NCI-H748 treated with DMSO at 0.1 percent for 48 hours (cell line): Measurements from ENCODE around the gene PDGFA.

Source experiments
- DNase-seq: peaks from one replicate; lab custom pipeline; 2025; lab: John Stamatoyannopoulos, UW

The PDGFA gene

GRCh38 chr7:489876-490275 is 29.8 kb downstream of the PDGFA start:
- no peak for DNase-seq

DNA sequence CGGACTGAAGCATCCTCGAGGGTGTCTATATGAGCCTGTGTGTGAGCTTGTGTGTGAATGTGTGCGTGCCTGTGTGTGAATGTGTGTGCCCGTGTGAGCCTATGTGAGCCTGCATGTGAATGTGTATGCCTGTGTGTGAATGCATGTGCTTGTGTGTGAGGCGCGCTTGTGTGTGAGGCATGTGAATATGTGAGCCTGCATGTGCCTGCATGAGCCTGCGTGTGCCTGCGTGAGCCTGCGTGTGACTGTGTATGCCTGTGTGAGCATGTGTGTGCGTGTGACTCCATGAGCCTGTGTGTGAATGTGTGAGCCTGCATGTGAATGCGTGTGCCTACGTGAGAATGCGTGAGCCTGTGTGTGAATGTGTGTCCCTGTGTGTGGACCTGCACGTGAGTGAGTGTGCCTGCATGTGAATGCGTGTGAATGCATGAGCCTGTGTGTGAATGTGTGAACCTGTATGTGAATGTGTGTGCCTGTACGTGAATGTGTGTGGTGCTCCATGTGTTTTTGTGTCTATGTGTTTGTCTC is 33.4 kb downstream of the PDGFA start:
- no peak for DNase-seq

- no peak for DNase-seq
Observed at GRCh38 chr7:485188-486081, 34.2 kb downstream of the PDGFA start.

DNA sequence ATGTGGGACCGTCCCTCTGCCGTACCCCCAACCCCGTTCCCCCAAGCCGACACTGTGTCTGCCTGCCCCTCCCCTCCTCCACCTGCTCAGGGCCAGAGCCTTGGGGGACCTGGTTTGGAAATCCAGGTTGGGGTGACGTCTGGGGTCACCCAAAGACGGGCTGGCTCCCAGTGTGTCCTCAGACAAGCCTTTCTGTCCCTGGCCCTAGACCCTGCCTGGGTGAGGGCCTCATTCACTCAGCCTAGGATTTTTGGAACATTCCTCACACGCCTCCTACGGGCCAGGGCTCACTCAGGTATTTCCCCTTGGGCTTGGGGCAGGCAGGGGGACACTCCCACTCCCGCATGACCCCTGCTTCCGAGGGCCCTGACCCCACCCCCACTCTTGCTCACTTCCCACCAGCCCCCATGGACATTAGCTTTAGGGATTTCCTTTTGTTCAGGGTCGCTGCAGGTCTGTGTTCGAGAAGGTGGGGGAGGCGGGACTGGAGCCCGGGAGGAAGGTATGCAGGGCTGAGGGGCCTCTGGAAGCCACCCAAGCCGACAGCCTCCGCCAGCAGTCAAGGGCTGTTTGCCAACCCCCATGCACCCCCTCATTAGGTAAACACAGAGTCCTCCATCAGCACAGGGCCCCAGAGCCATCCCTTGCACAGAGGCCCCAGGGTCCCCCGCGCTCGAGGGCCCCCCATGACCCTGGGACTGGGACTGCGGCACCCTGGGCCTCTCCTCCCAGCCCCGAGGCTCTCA is 35.1 kb downstream of the PDGFA start:
- no peak for DNase-seq

DNA sequence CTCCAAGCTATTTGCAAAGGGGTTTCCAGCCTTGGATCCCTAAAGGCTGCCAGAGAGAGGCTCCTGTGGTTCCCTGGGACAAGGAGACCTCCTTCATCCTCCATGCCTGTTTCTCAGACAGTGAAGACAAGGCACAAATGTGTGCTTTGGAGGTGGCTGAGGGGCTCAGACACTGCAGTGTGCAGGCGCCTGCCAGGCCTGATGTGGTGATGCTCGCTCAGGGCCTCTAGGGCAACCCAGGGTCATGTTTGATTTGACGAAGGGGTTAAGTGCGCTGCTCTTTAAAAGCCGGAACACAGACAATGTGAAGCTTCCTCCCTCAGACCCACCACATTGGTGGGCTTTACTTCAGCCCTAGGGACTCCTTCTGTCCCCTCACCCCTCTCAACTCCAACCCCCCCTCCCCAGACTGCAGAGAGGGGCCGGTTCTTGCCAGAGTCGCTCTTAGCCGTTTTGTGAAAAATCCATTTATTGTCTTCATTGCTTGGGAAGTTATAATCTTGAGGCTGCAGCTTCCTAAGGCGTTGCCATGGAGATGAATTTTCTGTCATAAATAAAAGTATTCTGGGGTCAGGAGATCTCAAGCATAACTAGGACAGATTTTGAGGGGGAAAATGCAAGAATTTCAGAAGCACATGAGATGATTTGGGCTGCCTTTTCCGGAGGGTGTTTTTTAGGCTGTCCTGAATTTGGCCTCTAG is 35.8 kb downstream of the PDGFA start:
- no peak for DNase-seq

GRCh38 chr7:482521-483083 is 37.0 kb downstream of the PDGFA start:
- DNase-seq = no peak

DNA sequence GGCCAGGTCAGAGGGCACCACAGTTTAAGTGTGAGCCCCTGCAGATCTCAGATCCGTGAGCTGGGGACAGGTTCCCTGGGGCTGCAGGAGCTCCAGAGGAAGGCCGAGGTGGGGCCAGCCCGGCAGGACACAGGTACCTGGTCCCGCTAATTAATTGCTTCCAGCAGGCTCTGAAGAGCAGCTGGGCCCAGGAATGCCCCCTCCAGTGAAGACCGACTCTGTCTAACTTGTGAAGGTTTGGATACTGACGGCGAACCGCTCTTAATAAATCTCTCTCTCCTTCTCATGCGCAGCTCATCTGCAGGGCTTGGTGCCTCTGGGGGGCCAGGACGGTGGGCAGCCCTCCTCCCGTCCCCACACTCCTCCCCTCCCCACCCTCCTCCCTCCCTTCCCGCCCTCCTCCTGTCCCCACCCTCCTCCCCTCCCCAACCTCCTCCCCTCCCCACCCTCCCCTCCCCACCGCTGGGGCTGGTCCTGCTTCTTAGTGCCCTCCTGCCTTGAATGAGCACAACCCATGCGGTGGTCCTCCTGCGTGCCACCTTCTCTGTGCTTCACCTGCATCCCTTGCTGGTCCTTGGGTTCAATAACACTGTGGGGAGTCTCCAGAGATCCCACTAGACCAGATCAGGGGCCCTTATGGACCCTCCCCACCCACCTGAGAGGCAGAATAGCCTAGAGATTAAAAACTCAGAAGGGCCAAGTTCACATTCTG is 38.3 kb downstream of the PDGFA start:
- DNase-seq = no peak

GRCh38 chr7:480531-481218 is 39.0 kb downstream of the PDGFA start:
- DNase-seq = no peak

DNA sequence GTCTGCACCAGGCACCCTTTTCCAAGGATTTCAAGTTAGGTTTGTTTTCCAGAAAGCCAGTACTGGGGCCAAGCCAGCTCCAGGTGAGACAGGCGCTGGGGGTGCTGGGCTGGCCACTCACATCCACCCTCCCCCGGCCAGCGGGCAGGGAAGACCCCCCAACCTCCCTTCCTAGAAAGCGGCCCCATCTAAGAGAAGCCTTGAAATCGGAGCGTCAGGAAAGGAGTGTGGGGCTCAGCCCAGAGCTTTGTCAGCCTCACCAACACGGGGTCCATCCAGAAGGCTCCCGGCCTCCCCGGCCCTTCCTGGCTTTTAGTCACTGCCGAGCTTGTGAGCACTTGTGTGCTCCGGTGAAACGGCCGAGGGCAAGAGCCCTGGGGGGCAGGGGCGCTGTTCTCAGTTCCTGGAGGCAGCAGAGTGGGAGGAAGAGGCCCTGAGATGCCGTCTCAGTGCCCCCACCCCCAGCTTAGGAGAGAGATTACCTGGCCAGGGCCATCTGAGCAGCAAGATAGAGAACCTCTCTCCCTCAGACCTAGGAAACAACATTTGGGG is 39.6 kb downstream of the PDGFA start:
- no peak for DNase-seq

DNA sequence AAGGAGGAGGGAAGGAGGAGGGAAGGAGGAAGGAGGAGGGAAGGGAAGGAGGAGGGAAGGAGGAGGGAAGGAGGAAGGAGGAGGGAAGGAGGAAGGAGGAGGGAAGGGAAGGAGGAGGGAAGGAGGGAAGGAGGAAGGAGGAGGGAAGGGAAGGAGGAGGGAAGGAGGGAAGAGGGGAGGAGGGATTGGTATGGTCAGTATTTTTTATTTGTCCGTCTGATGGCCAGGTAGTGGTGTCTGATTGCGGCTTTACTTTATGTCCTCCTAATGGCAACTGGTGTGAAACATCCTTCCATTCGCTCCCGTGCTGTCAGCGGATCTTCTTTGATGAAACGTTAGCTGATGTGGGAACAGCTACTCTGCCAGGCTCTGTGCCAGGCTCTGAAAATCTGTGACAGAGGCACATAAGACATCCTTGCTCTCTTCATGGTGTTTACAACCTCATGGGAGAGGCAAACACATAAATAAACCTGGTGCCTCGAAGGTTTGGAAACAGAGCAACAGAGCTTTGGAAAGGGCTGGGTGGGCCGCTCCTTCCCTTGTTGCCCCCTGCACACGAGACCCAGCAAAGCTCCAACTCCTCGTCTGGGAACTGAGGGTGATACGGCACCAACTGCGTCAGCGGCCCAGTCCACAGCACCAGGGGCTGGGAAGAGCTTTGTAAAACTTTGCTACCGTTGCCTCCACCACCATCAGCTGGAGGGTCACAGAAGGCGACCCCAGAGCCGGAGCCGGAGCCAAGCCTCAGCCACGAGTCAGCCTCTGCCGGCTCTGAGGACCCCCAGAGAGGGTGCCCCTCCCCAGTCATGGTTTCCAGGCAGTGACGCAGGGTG is 40.3 kb downstream of the PDGFA start:
- DNase-seq = no peak

DNA sequence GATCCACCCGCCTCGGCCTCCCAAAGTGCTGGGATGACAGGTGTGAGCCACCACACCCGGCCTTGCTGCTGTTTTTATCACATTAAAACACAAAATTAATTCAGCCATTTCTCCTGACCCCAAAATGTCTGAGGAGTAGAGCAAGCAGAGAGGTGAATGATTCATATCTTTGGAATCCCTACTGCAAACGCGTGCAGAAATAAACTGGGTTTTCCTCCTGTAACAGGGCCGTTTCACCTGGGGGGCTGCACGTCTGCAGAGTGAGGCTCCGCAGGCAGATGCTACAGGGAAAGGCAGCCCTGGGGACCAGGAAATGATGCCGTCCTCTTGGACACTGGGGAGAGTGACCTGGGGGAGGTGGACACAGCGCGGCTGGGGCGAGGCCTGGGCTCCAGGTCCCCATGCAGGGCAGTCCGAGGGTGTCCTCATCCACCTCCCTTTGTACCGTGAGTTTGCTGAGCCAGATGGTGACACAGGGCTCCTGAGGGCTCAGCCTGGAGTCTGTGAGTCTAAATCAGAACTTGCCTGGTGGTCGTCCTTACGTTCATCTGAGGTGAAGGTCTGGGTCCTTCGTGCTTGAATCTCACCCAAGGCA is 41.9 kb downstream of the PDGFA start:
- DNase-seq = no peak

DNA sequence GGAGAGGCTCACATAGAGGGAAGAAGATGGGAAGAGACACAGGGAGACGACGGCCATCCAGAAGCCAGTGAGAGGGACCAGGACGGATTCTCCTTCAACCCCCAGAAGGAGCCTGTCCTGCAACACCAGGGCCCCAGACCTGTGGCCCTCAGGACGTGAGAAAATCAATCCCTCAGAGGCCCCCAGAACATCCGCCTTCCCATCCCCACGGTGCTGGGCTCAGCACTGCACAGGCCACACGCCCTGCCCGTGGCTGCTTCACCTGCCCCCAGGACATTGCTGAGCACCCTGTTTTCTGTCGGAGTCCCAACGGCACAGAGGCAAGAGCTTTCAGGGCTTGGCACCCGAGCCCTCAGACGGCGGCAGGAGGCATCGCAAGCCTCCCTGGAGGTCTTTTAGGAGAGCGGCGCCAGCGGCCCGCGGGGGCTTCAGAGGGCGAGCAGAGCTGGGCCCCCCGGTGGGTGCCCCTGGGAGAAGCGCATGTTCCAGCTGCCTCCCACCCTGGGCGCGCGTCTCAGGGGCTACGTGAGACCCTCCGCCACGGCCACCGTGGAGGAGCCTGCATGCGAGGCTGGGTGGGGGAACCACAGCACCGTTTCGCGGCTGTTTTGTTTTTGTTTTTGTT is 42.8 kb downstream of the PDGFA start:
- DNase-seq = no peak

GRCh38 chr7:475951-476441 is 43.6 kb downstream of the PDGFA start:
- no peak for DNase-seq

GRCh38 chr7:475425-475728 is 44.3 kb downstream of the PDGFA start:
- DNase-seq = no peak

DNA sequence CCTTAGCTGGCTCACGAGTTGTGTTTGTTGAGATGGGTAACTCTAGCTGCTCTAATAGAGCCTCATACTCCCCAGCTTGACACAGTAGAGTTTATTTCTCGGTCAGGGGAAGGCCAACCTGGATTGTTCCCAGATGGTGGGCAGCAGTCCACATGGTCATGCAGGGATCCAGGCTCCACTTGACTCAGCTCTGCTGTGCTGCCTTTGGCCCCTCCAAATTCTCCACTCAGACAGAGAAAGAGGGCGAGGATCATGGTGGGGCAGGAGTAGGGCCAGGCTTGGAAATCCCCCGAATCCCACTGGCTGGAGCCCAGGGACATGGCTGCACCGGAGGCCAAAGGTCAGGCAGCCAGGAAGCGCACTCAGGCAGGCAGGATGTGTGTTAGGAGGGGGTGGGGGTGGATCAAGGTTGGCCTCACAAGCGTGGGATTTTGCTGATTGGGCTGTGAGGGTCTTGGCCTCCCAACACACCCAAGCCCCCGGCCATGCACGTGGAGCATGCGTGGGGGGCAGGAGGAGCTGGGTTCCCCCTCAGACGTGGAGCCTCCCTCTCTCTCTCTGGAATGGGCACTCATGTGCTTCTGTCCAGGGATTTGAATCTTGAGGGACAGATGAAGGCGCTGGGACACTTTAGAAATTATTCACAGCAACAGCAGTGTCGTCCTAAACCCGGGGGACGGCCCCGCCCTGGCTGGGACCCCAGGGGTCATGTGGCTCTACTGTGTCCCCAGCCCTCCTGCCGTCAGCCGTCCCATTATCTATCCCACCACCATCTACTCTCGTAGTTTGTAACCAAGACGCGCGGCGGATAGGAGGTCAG is 44.8 kb downstream of the PDGFA start:
- no peak for DNase-seq

- DNase-seq = no peak
Observed at GRCh38 chr7:473870-474604, 45.6 kb downstream of the PDGFA start.

GRCh38 chr7:473211-473734 is 46.4 kb downstream of the PDGFA start:
- DNase-seq = no peak
